Cardiac ventricle fibroblast (primary cell): ENCODE results near the gene TM9SF4. TPM values are rescaled to one million over a fixed set of nuclear protein-coding genes. Genes with fewer than 3 reads are reported as not detected.

Experiments
- total RNA-seq: library from RNA; depleted of rRNA; stranded (reverse); fragments of >200 nt; gene quantifications from 2 replicates; pipeline ENCODE4 v1.2.3, GENCODE V29; 2015

The TM9SF4 gene
- total RNA-seq, result 36.6 and 39.5 TPM in 2 replicates

GRCh38 chr20:32109392-32110172 is at the start of gene TM9SF4:
Gene TM9SF4, plus strand, starts transcription at chr20:32109714. Its CDS starts 27 bp downstream, at chr20:32109741.

GRCh38 chr20:32207626-32208498 is 98.3 kb downstream of the TM9SF4 start, which contains the start of the genes PLAGL2 and POFUT1:
Gene PLAGL2, minus strand, starts transcription at chr20:32207743. Its CDS starts 5,565 bp downstream, at chr20:32202178.
Gene POFUT1, plus strand, starts transcription at chr20:32207880. Its CDS starts 62 bp downstream, at chr20:32207942.

Other genes with a start within 250 kb of the TM9SF4 start
- 0.34 TPM in 1 of 2 replicates, not detected in the other for gene DUSP15, start 239.2 kb upstream of the TM9SF4 start, total RNA-seq
- not detected in 2 replicates for gene TTLL9, start 239.1 kb upstream of the TM9SF4 start, total RNA-seq
- 6.1 and 7.9 TPM in 2 replicates for gene PDRG1, start 157.7 kb upstream of the TM9SF4 start, total RNA-seq
- not detected in 2 replicates for gene XKR7, start 141.6 kb upstream of the TM9SF4 start, total RNA-seq
- 0.06 TPM in 1 of 2 replicates, not detected in the other for gene CCM2L, start 99.3 kb upstream of the TM9SF4 start, total RNA-seq
- gene HCK, start 57.5 kb upstream of the TM9SF4 start, total RNA-seq, result not detected in 2 replicates
- gene PLAGL2, start 98.0 kb downstream of the TM9SF4 start, total RNA-seq, result 3.2 and 4.5 TPM in 2 replicates
- gene POFUT1, start 98.2 kb downstream of the TM9SF4 start, total RNA-seq, result 39.8 and 40.8 TPM in 2 replicates
- gene KIF3B, start 167.9 kb downstream of the TM9SF4 start, total RNA-seq, result 15.5 and 18.1 TPM in 2 replicates
- gene ASXL1, start 248.6 kb downstream of the TM9SF4 start, total RNA-seq, result 25.0 and 29.6 TPM in 2 replicates